Pons (tissue), 1 donor: Measurements from ENCODE around the gene NYAP2.

ENCODE experiments used
- DNase-seq: peaks from one replicate; pipeline ENCODE4 v3.0.0-alpha.2; 2016; ENCODE audit warnings: low spot score

NYAP2 gene

DNA sequence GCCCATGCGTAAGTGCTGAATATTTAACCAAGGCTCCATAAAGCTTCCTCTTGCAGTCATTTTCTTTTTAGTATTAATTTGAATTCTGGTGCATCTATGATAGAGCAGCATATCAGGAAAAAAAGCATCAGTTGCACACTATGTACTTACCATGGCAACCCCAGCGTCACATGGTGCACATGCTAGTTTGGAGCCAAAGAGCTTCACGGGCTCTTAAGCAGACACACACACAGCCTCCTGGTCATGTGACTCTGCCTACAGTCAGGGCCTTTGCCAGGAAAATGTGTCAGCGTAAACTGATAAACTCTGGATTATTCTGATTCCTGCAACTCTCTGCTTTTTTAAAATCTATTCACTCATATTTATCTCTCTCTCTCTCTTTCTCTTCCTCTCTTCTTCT is 30.2 kb downstream of the NYAP2 start:
- peak; percentile 11 for DNase-seq

DNA sequence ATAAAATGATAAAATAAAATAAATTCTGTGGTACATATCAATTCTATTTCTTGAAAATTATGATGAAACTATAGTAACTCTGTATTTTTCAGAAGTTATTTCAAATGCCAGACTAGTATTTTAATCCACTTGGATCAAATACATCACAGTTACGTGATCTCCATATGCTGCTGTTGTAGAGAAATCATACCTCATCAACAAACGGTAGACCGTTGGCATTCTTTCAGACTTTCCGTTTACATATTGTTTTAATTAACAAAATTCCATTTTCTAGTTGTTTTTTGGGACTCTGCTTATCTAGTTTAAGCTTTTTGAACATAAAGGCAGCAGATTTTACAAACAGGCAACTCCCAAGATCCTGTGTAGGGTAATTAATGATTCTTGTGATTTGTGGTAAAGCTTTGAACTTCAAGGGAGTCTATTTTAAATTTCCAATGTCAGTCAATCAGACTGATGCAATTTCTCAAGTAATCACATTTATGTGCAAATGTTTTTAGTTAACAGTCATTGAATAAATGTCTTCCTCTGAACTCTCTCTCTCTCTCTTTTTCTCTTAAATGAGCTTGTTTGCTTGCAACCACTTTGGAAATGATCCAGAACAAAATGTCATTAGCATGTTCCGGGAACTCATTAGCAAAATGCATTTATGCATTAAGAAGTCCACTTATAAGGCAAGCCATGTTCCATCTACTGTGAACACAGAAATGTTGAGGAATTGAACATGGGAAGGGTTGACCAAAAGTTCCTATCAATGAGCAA is 31.8 kb downstream of the NYAP2 start:
- no peak for DNase-seq

DNA sequence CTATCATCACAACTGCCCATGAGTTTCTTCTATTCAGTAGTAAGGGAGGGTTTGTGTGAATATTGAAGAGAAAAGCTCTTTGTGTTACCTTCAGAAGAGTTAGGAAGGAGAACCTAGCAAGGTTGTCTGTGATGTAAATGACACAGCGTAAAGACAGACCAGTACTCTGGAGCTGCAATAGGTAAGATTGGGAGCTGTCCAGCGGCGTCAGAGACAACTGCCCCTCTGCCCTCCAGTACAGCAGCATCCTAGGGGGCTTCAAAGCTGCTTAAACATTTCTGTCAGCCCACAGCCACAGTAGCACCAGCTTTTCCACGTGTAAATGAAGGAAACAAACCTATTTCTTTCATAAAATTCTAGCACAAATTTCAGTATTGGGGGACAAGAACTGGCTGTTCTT is 34.5 kb downstream of the NYAP2 start:
- no peak for DNase-seq

DNA sequence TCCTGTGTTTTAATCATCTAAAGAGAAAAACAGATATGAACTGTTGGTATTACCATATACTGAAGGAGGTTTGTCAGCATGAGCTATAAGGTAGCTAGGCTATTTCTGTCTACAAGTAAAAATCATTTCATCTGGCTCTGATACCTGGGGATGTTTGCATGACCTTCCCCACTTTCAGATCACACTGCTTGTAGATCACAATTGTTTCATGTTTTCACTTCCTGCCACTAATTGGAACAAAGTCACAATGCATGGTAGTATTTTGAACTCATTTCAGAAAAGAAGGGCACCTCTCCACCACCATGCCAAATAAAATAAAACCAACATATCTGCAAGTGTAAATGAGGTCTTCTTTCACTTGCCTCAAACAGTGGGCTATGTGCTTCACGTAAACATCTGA is 37.8 kb downstream of the NYAP2 start:
- no peak for DNase-seq

DNA sequence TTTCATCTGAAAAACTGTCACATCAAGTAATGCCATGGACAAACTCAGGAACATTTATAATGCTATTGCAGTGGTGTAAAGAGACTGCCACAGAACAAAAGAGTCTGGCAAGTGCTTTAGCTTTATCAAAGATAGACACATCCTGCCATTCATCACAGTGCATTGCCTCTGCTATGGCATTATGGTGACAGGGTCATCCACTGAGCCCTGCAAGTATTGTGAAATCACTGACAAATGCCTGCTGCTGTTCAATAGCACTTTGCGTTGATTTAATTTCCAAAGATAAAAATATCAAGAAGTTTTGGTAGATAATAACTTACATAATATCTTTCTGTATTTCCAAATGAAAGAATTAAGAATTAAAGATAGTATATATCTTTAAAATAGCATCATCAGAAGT is 38.7 kb downstream of the NYAP2 start:
- no peak for DNase-seq

DNA sequence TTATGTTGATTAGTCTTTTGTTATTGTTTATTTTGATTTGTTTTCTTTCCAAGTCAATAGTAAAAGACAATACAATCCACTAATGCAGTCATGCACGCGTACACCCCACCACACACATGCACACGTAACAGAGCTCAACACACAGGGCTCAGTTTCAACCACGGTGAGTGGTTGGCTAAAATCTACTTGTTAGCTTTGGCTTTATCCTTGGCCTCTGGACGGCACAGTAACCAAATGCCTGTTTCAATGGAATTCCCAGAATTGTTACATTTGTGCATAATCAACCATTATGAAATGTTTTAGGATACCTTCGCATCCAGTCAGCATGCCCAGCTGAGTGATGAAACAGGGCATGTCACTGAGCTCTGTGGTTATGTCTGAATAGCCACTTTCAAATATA is 53.2 kb downstream of the NYAP2 start:
- no peak for DNase-seq

DNA sequence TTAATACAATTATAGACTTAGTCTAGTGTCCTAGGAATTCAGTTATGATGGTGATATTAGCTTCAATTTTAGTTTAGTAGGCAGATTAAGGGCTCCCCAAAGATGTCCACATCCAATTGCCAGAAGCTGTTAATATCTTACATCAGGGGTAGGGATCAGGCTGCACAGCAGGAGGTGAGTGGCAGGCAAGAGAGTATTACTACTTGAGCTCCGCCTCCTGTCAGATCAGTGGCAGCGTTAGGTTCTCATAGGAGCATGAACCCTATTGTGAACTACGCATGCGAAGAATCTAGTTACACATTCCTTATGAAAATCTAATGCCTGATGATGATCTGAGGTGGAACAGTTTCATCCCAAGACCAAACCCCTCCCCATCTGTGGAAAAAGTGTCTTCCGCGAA is 54.9 kb downstream of the NYAP2 start:
- no peak for DNase-seq

DNA sequence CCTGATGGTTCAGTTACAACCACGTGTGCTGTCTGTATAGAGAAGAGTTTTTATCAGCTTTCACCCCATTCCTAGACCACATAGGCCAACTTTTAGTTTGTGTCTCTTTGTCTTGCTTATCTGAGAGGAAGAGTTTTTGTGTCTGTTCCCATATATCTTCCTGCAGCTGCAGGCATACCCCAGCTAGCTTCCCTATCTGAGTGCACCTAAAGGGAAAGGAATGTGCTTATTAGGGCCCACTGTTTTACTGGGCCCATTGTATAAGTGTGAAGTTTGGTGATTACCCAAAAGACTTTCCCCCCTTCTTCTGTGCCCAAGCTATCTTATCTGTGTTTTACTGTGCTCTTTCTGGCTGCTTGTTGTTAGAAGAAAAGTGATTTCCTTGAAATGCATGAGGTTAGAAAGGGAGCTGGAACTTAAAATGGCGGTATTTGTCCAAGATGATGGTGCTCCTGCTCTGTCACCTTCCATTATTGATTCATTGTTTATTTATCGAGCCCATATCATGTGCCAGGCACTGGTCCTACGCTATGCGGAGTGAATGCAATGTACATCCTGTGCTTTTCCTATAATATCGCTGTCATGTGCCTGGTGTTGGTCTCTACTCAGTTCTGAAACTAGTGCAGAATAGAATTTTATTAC is 57.2 kb downstream of the NYAP2 start:
- DNase-seq, result no peak

DNA sequence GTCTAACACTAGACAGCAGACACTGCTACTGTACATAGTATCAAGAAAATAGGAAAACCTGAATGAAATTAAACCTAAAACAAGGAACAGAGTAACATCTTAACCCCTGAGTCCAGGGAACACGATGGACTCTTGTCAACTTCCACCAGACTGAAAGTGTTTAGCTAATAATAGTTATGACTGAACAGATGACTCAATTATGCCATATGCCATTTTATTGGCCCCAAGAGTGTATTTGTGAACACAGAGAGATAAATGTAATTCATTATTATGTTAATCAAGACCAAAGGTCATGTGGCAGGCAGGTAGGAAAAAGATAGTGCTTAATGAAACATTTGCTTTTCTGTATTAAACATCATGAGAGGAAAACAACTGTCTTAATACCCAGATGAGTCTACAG is 58.0 kb downstream of the NYAP2 start:
- DNase-seq, result no peak

DNA sequence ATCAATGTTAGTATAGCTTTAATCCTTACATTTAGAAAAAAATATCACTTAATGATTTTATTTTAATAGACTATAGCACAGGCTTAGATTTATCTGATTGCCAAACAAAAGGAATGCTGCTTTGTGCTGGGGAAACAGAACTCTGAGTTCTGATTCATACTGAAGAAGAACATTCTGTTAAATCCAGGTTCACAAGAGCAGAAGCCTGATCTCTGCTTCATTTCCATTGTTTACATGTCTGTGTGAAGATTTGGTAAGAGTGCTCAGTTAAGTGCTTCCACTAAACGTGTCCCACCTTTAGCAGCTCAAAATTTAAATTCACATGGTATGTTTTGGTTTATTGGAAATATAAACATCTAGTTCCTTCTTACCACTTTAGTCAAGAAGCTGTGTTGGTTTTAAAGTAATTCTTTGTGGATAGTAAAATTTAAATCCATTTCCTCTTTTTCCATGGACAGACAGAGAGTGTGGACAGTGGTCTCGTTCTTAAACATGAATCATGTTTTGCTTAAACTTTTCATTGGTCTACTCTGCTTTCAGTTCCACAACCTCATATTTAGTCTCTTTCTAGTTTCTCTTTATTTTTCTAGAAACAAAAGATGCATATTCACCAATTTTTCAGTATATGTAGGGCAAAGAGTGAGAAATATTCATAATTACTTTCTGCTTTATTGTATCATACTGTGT is 59.1 kb downstream of the NYAP2 start:
- DNase-seq, result no peak

DNA sequence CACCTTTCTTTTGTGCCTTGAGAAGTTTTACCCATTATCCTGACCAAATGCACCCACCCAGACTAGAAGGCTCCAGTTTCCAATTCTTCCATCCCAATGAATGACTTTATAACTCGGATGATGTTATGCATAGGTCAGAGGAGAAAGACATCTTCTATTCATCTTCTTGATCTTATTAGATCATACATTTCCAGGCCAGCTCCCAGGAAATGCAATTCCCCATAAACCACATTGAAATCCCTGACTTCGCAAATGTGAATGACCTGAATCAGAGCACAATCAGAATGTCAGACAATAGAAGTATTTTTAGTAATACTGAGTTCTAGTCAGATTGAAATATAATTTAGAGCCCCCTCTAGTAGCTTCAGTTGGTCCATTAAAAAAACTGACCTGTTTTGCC is 62.9 kb downstream of the NYAP2 start:
- DNase-seq, result no peak

DNA sequence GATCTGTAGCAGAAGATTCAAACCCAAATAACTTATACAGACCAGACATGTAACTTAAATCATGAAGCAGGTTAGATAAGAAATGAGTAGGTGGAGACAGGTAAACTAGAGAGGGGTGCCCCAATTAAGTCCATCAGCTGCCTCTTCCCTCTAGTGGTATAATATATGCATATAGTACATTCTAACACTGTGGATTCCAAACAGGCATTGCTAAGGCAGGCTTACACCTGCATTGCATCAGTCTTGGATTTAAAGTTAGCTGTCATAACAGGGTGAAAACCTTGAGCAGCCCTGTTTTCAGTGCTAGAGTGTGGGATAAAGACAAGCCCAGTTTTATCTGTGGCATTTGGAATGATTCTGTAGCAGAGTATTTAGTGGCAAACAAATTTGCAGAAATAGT is 63.4 kb downstream of the NYAP2 start:
- DNase-seq, result no peak

DNA sequence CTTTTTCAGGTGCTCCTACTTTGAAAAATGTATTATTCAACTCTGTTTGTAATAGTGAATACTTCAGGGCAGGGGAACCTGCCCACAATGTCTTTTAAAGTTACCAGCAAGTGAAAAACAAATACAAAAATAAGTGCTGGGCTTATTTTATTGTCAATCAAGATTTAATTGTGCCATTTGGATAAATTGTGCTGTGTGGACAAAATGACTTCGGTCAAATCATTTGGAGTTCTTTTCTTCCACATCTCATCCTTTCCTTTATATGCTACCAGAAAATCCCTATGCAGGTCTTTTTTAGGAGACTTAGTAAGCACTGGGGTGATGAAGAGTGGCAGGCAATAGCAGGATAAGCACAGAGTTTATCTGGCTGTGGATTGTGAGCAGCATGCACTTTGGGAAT is 63.9 kb downstream of the NYAP2 start:
- DNase-seq, result no peak

DNA sequence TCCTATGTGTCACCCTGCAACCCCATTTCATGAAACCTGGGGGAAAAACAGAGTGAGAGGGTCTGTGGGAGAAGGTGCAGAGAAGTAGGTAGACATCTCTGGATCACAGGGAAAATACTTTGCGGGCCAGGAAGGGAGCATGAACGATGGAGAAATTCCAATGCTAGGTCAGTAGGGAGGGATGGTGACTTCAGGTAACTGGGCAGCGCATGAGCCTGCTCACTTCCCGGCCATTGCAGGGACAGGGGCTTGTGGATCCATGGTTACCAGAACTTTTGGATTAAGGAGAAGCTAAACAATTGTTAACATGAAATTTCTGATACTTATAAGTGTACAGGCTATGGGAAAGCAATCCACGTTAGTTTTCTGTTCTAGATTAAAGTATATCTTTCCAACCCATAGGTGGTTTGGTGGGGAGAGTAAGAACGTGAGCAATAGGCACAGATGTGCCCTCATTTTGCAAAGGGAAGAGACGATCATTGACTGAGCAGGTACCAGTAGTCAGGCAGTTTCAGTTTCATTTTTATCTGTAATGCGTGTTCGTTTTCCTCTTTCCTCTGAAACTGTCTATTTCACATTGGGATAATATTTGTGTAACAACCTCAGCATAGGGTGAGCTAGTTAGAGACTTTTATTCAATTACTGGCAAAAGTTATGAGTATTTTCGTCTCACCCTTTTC is 65.0 kb downstream of the NYAP2 start:
- DNase-seq, result no peak

DNA sequence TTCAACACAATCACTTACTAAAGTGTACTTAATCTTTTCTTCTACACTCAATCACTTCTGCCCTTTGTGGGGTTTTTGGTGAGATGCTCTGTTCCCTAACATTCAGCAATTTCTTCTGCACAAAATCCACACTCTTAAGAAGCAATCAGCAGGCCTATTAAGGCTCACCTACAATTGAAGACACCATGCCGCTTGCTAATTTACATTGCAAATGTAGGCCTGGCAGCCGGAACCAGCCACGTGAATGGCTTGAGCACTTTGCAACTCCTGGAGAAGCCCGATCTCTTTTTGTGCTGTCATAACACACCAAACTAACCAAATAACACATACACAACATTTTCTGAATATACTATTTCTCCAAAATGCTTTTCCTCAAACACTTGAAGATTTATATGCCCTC is 66.3 kb downstream of the NYAP2 start:
- DNase-seq, result no peak

DNA sequence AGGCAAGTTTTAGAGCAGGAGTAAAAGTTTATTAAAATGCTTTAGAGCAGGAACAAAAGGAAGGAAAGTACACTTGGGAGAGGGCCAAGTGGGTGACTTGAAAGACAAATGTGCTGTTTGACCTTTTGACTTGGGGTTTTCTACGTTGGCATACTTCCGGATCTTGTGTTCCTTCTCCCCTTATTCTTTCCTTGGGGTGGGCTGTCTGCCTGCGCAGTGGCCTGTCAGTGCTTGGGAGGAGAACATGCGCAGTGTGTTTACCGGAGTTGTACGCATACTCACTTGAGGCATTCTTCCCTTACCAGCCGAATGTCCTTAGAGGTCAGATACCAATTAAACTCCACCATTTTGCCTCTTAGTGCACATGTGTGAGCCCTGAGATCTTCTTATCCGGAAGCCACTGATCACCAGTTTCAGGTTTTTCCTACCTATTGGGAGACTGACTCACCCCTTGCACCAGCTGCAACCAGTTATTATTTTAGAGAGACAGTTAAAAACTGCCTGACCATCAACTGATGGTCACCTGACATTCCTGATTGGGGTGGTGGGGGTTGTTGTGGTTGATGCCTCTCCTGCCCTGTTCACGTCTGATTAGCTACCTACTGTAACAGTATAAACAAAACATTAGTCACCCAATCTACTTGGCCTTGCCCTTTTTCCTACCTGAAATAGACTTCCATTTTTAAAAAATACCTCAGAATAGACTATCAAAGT is 67.5 kb downstream of the NYAP2 start:
- DNase-seq, result no peak

DNA sequence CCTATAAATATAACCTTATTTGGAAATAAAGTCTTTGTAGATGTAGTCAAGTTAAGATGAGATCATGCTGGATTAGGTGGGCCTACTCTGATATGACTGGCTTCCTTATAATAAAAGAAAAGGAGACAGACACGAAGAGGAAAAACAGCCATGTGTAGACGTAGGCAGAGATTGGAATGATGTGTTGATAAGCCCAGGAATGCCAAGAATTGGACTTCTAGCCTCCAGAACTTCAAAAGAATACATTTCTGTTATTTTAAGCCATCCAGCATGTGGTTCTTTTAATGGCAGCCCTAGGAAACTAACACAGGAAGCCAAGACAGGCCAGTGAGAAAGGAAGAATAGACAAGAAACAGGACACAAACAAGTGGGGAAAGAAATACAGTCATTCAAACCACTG is 68.6 kb downstream of the NYAP2 start:
- no peak for DNase-seq

DNA sequence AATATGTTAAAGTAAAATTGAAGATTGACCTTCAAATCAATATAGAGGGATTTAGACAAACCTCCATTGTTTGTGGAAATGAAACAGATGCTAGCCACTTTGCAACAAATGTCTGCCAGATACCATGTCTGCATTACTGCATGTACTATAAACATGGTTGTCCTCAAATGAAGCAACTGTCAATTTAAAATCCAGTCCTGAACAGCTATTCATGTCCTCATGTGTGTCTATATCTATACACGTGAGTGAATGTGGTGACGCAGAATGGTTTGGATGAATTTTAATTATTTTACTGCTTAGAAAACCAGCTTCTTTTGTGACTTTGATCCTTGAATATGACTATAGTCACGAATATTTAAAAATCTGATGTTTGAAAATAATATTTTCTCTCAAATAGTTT is 71.5 kb downstream of the NYAP2 start:
- DNase-seq, result no peak

DNA sequence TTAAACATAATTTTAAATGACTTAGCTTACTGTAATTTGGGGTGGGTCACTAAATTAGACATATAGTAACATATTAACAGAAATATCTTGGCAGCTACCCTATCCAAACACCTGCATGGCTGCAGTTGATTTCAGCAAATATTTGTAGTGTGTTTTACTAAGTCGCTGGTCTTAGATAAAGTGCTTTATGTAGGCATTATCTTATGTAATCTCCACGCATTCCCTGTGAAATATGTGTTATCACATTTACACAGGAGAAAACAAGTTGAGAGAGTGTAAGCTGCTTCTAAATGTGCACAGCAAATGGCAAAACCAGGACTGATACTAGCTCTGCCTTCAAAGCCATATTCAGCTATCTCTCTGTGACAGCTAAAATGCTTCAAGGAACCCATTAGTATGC is 72.0 kb downstream of the NYAP2 start:
- no peak for DNase-seq

DNA sequence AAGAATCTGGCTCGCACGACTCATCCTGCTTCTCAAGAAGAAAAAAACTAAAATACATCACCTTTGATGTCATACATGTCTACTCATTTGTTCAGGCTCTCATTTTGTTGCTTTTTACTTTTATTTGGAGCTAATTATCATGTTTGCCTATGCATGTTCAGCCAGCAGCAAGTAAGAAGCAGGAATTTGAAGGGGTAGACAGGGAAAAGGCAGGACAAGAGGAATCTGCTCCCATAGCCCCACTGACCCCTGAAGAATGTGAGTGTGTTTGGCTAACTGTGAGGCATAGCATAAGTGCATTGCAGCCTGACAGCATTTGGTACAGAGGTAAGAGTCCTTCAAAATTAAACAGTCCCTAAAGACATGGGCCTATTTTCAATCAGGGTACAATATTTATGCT is 72.7 kb downstream of the NYAP2 start:
- no peak for DNase-seq

DNA sequence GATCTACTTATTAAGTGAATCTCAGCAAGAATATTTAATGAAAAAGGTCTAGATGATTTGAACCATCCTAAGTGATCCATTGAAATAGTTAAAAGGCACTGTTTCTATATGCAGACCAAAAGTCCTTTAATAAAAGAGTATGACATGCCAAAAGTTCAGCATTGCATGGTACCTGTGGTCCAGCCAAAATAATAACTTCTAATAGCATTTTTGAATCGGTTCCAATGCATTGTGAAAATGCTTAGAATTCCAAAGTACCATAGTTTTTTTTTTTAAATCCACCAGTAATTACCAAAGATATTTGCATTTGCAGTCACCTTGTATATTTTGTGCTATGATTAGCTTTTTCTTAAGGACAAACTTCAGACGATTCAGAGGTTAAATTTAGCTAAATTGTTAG is 79.9 kb downstream of the NYAP2 start:
- no peak for DNase-seq

DNA sequence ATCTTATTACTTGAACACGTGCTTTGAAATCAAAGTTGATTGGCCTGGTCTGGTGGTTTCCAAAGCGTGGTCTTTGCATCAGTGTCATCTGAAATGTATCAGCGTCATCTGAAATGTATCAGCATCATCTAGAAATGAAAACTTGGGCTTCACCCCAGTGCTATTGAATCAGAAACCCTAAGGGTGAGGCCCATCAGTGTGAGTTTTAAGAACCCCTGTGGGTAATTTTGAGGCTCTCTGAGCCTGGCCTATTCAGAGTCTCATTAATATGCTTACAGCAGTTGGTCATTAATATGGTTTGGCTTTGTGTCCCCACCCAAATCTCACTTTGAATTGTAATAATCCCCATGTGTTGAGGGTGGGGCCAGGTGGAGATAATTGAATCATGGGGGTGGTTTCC is 85.2 kb downstream of the NYAP2 start:
- no peak for DNase-seq
